ENCODE results near the gene ERC1.
"Not testable (repeated sequence)": the region's sequence is repeated elsewhere in the genome, so short reads cannot be mapped to it uniquely, and the experiment has no call there.

The ERC1 gene

GRCh38 chr12:1080520-1081223 is 89.6 kb downstream of the ERC1 start:
- no peak for DNase-seq

DNA sequence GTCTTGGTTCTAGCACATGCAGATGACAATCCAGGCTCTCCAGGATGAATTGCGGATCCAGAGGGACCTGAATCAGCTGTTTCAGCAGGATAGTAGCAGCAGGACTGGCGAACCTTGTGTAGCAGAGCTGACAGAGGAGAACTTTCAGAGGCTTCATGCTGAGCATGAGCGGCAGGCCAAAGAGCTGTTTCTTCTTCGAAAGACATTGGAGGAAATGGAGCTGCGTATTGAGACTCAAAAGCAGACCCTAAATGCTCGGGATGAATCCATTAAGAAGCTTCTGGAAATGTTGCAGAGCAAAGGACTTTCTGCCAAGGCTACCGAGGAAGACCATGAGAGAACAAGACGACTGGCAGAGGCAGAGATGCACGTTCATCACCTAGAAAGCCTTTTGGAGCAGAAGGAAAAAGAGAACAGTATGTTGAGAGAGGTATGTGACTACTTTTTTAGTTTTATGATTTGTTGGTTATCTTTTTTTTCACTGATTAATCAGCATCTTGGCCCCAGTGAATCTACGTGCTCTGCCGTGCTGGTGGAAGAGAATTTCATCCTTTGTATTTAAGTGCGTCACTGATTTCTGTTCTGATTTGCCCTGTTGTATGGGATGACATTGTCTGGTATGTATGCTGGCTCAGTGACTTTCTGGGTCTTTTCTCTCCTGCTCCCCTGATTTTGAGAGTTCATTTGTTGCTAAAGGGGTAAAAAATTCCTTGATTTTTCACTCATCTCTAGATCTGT is 92.3 kb downstream of the ERC1 start:
- DNase-seq, result no peak

- DNase-seq, result no peak
These were observed 92.9 kb downstream of the ERC1 start for GRCh38 chr12:1083889-1084262.

DNA sequence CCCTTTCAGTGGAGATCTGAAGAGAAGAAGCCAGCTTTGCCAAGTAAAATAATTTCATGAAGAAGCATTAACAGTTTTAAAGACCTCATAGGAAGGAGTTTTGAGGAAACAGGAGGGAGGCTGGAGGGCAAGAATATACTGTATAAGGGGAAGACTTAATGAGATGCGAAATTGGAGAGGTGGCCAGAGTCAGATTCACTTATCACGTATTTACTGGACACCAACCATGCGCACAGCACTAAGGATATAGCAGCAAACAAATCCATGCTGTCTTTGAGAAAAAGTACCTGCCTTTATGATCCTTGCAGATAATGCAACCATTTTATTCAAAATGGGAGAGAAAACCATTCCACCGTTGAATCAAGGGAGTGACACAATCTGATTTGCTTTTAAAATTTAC is 100.3 kb downstream of the ERC1 start:
- no peak for DNase-seq

GRCh38 chr12:1093166-1093751 is 102.2 kb downstream of the ERC1 start:
- DNase-seq, result peak; percentile 40

- no peak for DNase-seq
These were observed 103.7 kb downstream of the ERC1 start for GRCh38 chr12:1094714-1095113.

DNA sequence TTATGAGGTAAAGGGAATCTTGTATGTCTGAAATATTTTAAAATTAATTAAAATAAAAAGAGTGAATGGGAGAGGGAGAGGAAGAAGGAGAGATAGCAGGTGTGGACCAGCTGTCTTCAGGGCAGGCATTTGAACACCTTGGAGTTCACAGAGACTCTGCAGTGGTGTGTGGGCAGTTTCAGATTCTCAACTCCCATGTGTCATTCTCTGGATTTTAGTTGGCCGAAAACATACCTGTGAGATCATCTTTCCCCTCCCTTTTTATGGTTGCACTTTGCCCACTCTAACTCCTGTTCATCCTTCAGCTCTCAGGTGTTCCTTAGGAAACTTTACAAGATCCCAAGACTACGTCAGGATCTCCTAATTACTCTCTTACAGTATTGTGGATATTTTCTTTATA is 108.1 kb downstream of the ERC1 start:
- no peak for DNase-seq

- not testable (repeated sequence) for DNase-seq
These were observed 108.6 kb downstream of the ERC1 start for GRCh38 chr12:1099618-1100017.

DNA sequence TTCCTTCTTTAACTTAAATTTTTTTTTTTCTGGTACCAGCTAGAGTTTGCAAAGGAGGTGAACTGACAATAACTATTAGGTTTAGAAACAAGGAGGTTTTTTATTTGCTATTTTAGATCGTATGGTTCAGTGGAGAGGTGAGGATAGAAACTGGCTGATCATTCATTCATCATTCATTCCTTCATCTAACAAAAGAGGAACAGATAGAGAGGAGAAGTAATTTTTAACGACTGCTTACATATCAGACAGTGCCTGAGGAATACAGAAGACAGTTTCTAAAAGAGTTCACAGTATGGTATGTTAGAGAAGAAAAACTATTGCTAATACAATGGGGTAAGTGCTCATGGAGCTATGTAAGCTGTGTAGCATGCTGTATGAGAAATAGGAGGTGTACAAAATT is 111.1 kb downstream of the ERC1 start:
- no peak for DNase-seq

GRCh38 chr12:1102791-1103450 is 111.9 kb downstream of the ERC1 start:
- no peak for DNase-seq

GRCh38 chr12:1103632-1104031 is 112.6 kb downstream of the ERC1 start:
- DNase-seq, result no peak

DNA sequence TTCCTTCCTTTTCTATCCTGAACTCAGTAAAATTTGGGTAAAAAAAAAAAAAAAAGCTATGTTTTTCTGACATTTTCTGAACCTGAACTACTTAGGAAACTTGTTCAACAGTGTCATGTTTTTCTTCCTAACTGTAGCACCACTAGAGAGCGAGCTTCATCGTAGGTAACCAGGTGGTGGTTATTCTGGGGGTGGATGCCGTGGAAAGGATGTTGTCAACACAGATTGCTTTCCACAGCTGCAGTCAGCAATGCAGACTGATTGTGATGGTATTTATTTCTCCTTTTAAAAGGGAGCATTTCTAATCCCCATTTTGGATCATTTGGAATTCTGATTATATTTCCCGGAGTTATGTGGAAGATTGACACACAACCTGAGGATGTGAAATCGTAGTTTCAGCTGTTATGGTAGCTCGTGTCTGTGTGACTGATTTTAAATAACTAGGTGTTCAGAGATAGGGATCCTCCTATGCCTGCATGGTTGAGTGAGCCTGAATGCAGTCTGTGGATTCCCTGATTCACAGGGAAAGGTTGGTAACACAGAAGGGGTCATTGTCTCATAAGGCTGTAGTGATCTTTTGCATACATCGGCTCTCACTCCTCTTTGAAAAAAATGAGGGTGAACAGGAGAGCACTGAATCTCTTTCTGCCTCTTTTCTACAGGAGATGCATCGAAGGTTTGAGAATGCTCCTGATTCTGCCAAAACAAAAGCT is 113.2 kb downstream of the ERC1 start:
- no peak for DNase-seq

DNA sequence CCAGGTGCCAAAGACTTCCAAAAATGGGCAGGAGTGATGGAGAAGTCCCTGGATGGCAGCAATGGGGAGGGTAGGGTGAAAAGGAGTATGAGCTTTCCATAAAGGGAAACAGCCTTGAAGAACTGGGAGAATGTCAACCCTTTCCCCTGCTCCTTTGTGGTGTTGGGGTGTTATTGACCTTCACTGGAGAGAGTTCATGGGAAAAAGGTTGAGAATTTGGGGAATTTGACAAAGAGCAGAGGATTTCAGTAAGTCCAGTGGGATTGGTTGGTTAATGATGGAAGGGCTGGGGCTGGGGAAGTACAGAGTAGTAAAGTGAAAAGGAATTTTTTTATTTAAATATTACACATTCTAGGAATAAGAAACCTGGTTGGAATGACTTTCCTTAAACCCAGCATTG is 116.6 kb downstream of the ERC1 start:
- no peak for DNase-seq

- DNase-seq, result no peak
These were observed 117.3 kb downstream of the ERC1 start for GRCh38 chr12:1108276-1108675.

GRCh38 chr12:1115484-1116231 is 124.6 kb downstream of the ERC1 start:
- no peak for DNase-seq

DNA sequence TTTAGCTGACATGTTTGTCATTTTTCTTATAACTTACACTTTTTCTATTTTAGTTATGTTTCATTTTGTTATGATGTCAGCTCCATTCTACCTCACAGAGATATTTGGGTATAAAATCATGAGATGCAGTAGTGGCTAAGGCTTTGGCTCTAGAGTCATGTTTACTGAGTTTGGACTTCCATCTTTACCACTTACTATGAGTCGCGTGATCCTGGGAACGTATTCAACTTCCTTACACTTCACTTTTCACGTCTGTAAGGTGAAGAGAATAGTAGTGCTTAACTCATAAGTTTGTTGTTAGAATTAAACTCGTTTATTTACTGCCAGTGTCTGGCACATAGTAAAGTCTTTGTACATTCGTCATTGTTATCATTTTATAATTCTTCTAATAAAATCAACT is 126.3 kb downstream of the ERC1 start:
- DNase-seq, result no peak

GRCh38 chr12:1117970-1118563 is 127.0 kb downstream of the ERC1 start:
- peak; percentile 53 for DNase-seq

GRCh38 chr12:1122786-1123185 is 131.8 kb downstream of the ERC1 start:
- DNase-seq, result peak; percentile 74

DNA sequence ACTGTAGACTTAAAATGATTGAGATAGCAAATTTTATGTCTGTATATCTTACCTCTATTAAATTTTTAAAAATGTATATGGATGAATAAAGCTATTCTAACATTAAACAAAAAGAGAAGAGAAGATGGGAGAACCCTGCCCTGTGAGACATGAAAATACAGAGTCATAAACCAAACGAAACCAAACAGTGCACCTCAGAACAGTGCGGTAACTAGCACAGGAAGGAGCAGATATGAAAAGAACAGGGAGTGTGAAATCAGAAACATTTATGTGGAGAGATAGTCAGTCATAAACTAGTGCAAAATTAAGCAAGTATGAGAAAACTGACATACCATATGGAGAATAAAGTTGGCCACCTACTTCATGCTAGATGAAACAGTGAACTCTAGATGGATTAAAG is 135.1 kb downstream of the ERC1 start:
- no peak for DNase-seq

DNA sequence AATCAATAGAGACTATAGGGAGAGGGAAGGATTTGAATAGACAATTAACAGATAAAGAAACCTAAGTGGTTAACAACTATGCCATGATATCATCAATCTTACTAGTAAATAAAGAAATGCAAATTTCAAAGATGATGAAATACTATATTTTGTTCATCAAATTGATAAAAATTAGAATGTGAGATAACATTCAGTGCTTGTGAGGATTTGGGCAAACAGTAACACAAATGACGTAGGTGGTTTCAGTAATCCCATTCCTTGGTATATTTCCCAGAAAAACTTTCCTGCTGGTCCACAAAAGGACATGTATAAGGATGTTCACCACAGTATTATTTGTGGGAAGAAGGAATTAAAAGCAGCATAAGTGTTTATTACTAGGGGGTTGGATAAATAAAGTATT is 136.0 kb downstream of the ERC1 start:
- no peak for DNase-seq

GRCh38 chr12:1130164-1130563 is 139.1 kb downstream of the ERC1 start:
- no peak for DNase-seq

DNA sequence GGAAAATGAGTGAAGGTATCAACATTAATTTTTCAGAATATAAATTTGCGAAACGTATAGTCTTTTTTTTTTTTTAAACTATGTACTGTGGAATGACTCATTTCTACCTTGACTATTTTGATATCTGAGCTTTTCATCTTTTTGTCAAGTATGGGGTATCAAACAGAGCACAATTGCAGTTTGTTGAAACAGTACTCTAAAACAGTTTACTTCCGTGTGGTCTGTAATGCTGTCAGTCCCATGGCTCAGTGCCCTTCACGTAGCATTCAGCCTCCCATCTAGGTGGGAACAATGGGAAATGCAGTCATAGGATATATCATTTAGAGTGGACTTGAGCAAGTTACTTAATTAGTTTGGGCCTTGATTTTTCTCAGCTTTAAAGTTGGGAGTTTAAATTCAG is 139.5 kb downstream of the ERC1 start:
- no peak for DNase-seq
